PC-9 (cell line): ENCODE results near the gene FNDC5. TPM values are rescaled to one million over a fixed set of nuclear protein-coding genes. Genes with fewer than 3 reads are reported as not detected.

Source experiments
- BruUV-seq: library from RNA; stranded (reverse); fragments of 400-500 nt; replicated peaks from 2 replicates; lab custom pipeline; 2021; lab: Mats Ljungman, UMichigan
- CTCF ChIA-PET: fragments of 300-600 bp; sonication (Branson Sonifier 250); formaldehyde crosslinking; loops from one replicate; lab custom pipeline; 2022; ENCODE audit warnings: antibody characterized with exemption; lab: Charles Lee
- POLR2A ChIA-PET: fragments of 300-600 bp; sonication (Branson Sonifier 250); formaldehyde crosslinking; loops from one replicate; lab custom pipeline; 2022; ENCODE audit warnings: antibody characterized with exemption; ENCODE audit not compliant: unreplicated experiment; lab: Charles Lee
- DNase-seq, 2 experiments: peaks; one replicate each; pipeline versions ENCODE4 v3.0.0 to v3.0.0-alpha.2; 2015 to 2022; ENCODE audit warnings: mixed read lengths in 1 of 2
- H2AFZ ChIP-seq: fragments of 200-600 bp; sonication (generic); 2 replicates; pipeline ENCODE4 v1.8.1; 2017; ENCODE audit warnings: antibody characterized with exemption
- H3F3A ChIP-seq: fragments of 200-600 bp; sonication (generic); 2 replicates; pipeline ENCODE4 v1.8.1; 2017; ENCODE audit warnings: antibody characterized with exemption, mild to moderate bottlenecking, low read depth; ENCODE audit not compliant: insufficient read depth
- H3K27ac ChIP-seq: fragments of 200-600 bp; sonication (generic); 2 replicates; pipeline ENCODE4 v1.6.1; 2016; ENCODE audit warnings: mixed run types
- H3K27me3 ChIP-seq: fragments of 200-600 bp; sonication (generic); 2 replicates; pipeline ENCODE4 v1.6.1; 2016; ENCODE audit warnings: low read depth, mixed run types; ENCODE audit not compliant: insufficient read depth
- H3K36me3 ChIP-seq: fragments of 200-600 bp; sonication (generic); 2 replicates; pipeline ENCODE4 v1.6.1; 2016; ENCODE audit warnings: low read depth, mixed run types
- H3K4me1 ChIP-seq: fragments of 200-600 bp; sonication (generic); replicated peaks from 2 replicates; pipeline ENCODE4 v1.6.1; 2016; ENCODE audit warnings: mixed run types; ENCODE audit not compliant: insufficient read depth
- H3K4me2 ChIP-seq: fragments of 200-600 bp; sonication (generic); 2 replicates; pipeline ENCODE4 v1.6.1; 2017; ENCODE audit warnings: mixed run types
- H3K4me3 ChIP-seq: fragments of 200-600 bp; sonication (generic); 2 replicates; pipeline ENCODE4 v1.6.1; 2016; ENCODE audit warnings: mixed run types
- H3K79me2 ChIP-seq: fragments of 200-600 bp; sonication (generic); 2 replicates; pipeline ENCODE4 v1.6.1; 2017; ENCODE audit warnings: low read depth, mixed run types
- H3K9me2 ChIP-seq: fragments of 200-600 bp; sonication (generic); 2 replicates; pipeline ENCODE4 v1.8.1; 2017; ENCODE audit warnings: mild to moderate bottlenecking; ENCODE audit not compliant: insufficient read depth
- H3K9me3 ChIP-seq: fragments of 200-600 bp; sonication (generic); 2 replicates; pipeline ENCODE4 v1.8.1; 2016; ENCODE audit warnings: low read depth; ENCODE audit not compliant: insufficient read depth
- H4K20me1 ChIP-seq: fragments of 200-600 bp; sonication (generic); 2 replicates; pipeline ENCODE4 v1.8.1; 2017; ENCODE audit not compliant: insufficient read depth
- EZH2 ChIP-seq: fragments of 200-600 bp; sonication (generic); IDR thresholded peaks from 2 replicates; pipeline ENCODE4 v1.8.0; 2017; ENCODE audit warnings: antibody characterized with exemption, low read depth
- intact Hi-C: fragments of 100-400 bp; cut with micrococcal nuclease; formaldehyde crosslinking; loops from one replicate; pipeline ENCODE4 v1.10.0; 2022; ENCODE audit not compliant: unreplicated experiment
- total RNA-seq: library from RNA; stranded (reverse); gene quantifications from 2 replicates; pipeline ENCODE4 v1.2.3, GENCODE V29; 2021
- TF ChIP-seq, protein P1 (sequence below): fragments of 200-600 bp; sonication (generic); conservative IDR thresholded peaks from 2 replicates; pipeline ENCODE4 v1.6.1; 2017; ENCODE audit warnings: mixed run types, antibody characterized with exemption, mild to moderate bottlenecking, moderate library complexity

Gene FNDC5
- total RNA-seq, 1 experiment from 2014 or later = not detected

DNA sequence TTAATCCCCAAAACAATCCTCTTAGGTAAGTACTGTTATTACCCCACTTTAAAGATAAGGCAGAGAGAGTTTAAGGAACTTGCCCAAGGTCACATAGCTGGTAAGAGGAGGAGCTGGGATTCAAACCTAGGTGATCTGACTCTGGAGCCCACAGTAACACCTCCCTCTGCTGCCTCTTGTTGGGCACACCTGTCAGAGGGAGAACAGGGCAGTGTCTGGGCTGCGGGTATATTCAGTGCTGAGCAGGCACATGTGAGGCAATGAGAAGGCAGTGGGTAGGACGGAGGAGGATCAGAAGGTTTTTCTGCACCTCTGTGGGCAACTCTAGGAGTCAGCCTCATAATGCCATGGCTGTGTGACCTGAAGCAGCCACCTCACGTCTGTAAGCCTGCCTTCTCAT lies 17.4 kb upstream of the FNDC5 start:
- DNase-seq = no peak
- H3K9me2 ChIP-seq = no peaks in the 10 kb centered on the region
- no peak overlapping the region for H3K4me3 ChIP-seq
- H3K4me2 ChIP-seq = no peak overlapping the region
- no peak overlapping the region for H2AFZ ChIP-seq
- ChIA-PET POLR2A (no interaction called here), CTCF (no interaction called here)
- no TSS peak for BruUV-seq
- no peaks in the 10 kb centered on the region for H4K20me1 ChIP-seq
- no peaks in the 10 kb centered on the region for H3K79me2 ChIP-seq
- H3F3A ChIP-seq = no peaks in the 10 kb centered on the region
- intact Hi-C loops = no loop called here
- no peak overlapping the region for H3K27ac ChIP-seq
- H3K9me3 ChIP-seq = no peaks in the 10 kb centered on the region
- no peak for TF ChIP-seq EZH2
- TF ChIP-seq, protein P1, sequence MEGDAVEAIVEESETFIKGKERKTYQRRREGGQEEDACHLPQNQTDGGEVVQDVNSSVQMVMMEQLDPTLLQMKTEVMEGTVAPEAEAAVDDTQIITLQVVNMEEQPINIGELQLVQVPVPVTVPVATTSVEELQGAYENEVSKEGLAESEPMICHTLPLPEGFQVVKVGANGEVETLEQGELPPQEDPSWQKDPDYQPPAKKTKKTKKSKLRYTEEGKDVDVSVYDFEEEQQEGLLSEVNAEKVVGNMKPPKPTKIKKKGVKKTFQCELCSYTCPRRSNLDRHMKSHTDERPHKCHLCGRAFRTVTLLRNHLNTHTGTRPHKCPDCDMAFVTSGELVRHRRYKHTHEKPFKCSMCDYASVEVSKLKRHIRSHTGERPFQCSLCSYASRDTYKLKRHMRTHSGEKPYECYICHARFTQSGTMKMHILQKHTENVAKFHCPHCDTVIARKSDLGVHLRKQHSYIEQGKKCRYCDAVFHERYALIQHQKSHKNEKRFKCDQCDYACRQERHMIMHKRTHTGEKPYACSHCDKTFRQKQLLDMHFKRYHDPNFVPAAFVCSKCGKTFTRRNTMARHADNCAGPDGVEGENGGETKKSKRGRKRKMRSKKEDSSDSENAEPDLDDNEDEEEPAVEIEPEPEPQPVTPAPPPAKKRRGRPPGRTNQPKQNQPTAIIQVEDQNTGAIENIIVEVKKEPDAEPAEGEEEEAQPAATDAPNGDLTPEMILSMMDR = no peak
- peaks cover 8% of the 10 kb centered on the region; the same call in 1 of the 2 replicates for H3K27me3 ChIP-seq
- H3K36me3 ChIP-seq = no peaks in the 10 kb centered on the region
- H3K4me1 ChIP-seq = no peaks in the 10 kb centered on the region

DNA sequence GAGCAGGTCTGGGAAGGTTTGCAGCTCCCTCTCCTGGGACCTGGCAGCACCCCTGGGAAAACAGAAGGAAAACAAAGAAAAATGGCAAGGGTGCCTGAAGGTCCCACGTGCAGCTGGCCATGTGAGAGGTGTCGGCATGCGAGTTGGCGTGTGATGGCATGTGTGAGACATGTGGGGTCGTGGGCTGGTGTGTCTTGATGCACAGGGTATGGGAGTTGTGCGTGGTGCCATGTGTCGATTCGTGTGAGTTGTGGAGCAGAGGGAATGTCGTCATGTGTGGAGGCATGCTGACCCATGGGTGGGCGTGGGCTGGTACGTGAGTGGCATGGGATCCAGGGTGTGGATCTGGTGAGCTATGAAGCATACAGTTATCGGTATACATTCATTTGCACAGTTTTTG lies 16.9 kb upstream of the FNDC5 start:
- no peak overlapping the region for H3K4me3 ChIP-seq
- no peak overlapping the region for H3K4me2 ChIP-seq
- BruUV-seq = no TSS peak
- intact Hi-C loops = no loop called here
- no peak overlapping the region for H3K27ac ChIP-seq
- no peaks in the 10 kb centered on the region for H3K9me2 ChIP-seq
- H3K27me3 ChIP-seq = peaks cover 8% of the 10 kb centered on the region; the same call in 1 of the 2 replicates
- no peaks in the 10 kb centered on the region for H3K79me2 ChIP-seq
- H2AFZ ChIP-seq = no peak overlapping the region
- H3F3A ChIP-seq = no peaks in the 10 kb centered on the region
- no peaks in the 10 kb centered on the region for H3K9me3 ChIP-seq
- H3K36me3 ChIP-seq = no peaks in the 10 kb centered on the region
- no peaks in the 10 kb centered on the region for H3K4me1 ChIP-seq
- DNase-seq = no peak
- H4K20me1 ChIP-seq = no peaks in the 10 kb centered on the region
- POLR2A ChIA-PET = no interaction called here
- CTCF ChIA-PET = no interaction called here
- no peak for TF ChIP-seq EZH2
- TF ChIP-seq, protein P1 = no peak

DNA sequence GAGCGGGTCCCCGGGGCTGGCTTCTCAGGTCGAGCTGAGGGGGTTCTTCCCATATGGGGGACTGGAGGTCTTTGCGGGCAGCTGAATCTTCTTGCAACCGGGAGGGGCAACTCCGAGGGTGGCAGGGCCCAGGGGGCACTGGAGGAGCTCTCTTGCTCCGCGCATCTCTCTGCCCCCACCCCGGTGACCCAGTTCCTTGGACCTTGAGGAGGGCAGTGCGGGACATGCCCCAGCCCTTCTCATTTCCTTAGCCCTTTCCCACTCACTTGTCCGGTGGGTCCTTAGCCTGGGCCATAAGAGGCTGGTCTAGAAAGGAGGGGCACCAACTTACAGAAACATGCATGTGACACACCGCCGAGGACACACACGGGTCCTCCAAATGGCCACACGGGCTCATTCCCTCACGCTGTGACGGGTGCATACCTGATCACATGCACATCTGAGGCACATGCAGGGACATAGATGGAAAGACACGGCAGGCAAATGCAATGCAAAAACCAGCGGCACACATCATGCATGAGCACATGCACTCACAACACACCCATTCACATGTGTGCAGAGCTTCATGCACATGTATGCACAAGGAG lies 16.2 kb upstream of the FNDC5 start:
- TF ChIP-seq, protein P1 = no peak; the same call in 1 of the 2 replicates
- no peak for TF ChIP-seq EZH2
- H3F3A ChIP-seq = no peaks in the 10 kb centered on the region
- H3K79me2 ChIP-seq = no peaks in the 10 kb centered on the region
- no peak overlapping the region for H3K27ac ChIP-seq
- BruUV-seq = no TSS peak
- H4K20me1 ChIP-seq = no peaks in the 10 kb centered on the region
- intact Hi-C loops = no loop called here
- ChIA-PET POLR2A (no interaction called here), CTCF (interaction anchor here (0.5 kb wide), 1 partner anchor 423 kb away, joined by 3 read pairs; no protein-coding TSS in a partner anchor)
- H3K9me3 ChIP-seq = no peaks in the 10 kb centered on the region
- no peak overlapping the region for H2AFZ ChIP-seq
- H3K36me3 ChIP-seq = no peaks in the 10 kb centered on the region
- no peak for DNase-seq
- peaks cover 8% of the 10 kb centered on the region; the same call in 1 of the 2 replicates for H3K27me3 ChIP-seq
- no peaks in the 10 kb centered on the region for H3K9me2 ChIP-seq
- H3K4me3 ChIP-seq = no peak overlapping the region
- H3K4me2 ChIP-seq = no peak overlapping the region
- H3K4me1 ChIP-seq = no peaks in the 10 kb centered on the region
